Sigmoid colon (tissue), 7 donors: Measurements from ENCODE around the gene ZNF512B. TPM values are rescaled to one million over a fixed set of nuclear protein-coding genes. Genes with fewer than 3 reads are reported as not detected.

Experiments used
- DNase-seq: peaks from one replicate; pipeline ENCODE4 v3.0.0-alpha.2; 2019
- H3K27ac ChIP-seq, 4 donors: fragments of 200-600 bp; sonication (generic); one replicate each; pipeline ENCODE4 v1.5.1; 2016 to 2019; ENCODE audit warnings: mild to moderate bottlenecking in 1 of 4
- H3K27me3 ChIP-seq, 3 donors: fragments of 200-600 bp; sonication (generic); one replicate each; pipeline ENCODE4 v1.5.1; 2019; ENCODE audit warnings: mild to moderate bottlenecking in 1 of 3
- H3K36me3 ChIP-seq, 4 donors: fragments of 200-600 bp; sonication (generic); one replicate each; pipeline ENCODE4 v1.5.1; 2016 to 2019
- H3K4me1 ChIP-seq, 4 donors: fragments of 200-600 bp; sonication (generic); one replicate each; pipeline ENCODE4 v1.5.1; 2017 to 2019
- H3K4me3 ChIP-seq, 4 donors: fragments of 200-600 bp; sonication (generic); one replicate each; pipeline ENCODE4 v1.5.1; 2017 to 2019; ENCODE audit warnings: mild to moderate bottlenecking in 2 of 4, moderate library complexity in 1 of 4
- H3K9me3 ChIP-seq, 4 donors: fragments of 200-600 bp in 3 of 4; sonication (generic) in 3 of 4; one replicate each; pipeline versions ENCODE4 v1.5.1 to v1.6.1; 2013 to 2019
- EP300 ChIP-seq, 4 donors: sonication (generic); formaldehyde crosslinking; IDR thresholded peaks; one replicate each; pipeline ENCODE4 v1.6.1; 2017; ENCODE audit warnings: antibody characterized with exemption in 4 of 4
- POLR2A ChIP-seq, 2 donors: fragments of 450-650 bp; IDR thresholded peaks; one replicate each; pipeline ENCODE4 v1.6.1; 2016; ENCODE audit warnings: antibody characterized with exemption in 2 of 2, mild to moderate bottlenecking in 2 of 2, moderate library complexity in 2 of 2
- POLR2AphosphoS5 ChIP-seq, 4 donors: sonication (generic); formaldehyde crosslinking; IDR thresholded peaks; one replicate each; pipeline ENCODE4 v1.6.1; 2017; ENCODE audit warnings: antibody characterized with exemption in 4 of 4
- WGBS, 2 donors: extraction: QIAGEN DNeasy Blood & Tissue Kit; methylation state at CpG; one replicate each; pipeline ENCODE4 v1.1.7; 2013; 5-methylcytosine and 5-hydroxymethylcytosine counted together
- intact Hi-C: fragments of 100-400 bp; cut with DNase I; formaldehyde crosslinking; loops from one replicate; pipeline ENCODE4 v1.15.1; 2023
- polyA plus RNA-seq, 3 donors: library from polyadenylated mRNA; stranded (reverse); fragments of 200-250 nt; gene quantifications; one replicate each; pipeline ENCODE4 v1.2.3, GENCODE V29; 2013
- total RNA-seq, 4 donors: library from RNA; depleted of rRNA; stranded (reverse); fragments of >200 nt; gene quantifications; one replicate each; pipeline ENCODE4 v1.1.0, GENCODE V29; 2016
- TF ChIP-seq, protein P1 (sequence below), 4 experiments: fragments of 450-650 bp in 3 of 4; fragments of 200-600 bp in 1 of 4; IDR thresholded peaks; one replicate each; pipeline ENCODE4 v1.5.1; 2016 to 2019; ENCODE audit warnings: antibody characterized with exemption in 4 of 4, mild to moderate bottlenecking in 3 of 4, moderate library complexity in 2 of 4
- donor health status: healthy with polysubstance abuse.
- donor health status: Bipolar disorder and iron deficiency.
- donor health status: healthy.

ZNF512B gene
- total and polyA plus RNA-seq, 7 donors: 0.23 to 10.8 (median 5.5) TPM

DNA sequence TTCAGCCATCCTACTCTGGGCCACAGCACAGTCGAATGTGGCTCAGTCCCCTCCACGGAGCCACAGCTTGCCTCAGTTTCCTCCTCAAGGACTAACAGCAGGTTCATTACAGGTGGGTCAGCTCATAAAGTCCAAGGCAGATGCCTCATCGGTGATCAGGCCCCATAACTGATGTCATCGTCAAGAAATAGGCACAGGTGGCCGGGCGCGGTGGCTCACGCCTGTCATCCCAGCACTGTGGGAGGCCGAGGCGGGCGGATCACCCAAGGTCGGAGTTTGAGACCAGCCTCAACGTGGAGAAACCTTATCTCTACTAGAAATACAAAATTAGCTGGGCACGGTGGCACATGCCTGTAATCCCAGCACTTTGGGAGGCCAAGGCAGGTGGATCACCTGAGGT is 17.0 kb downstream of the ZNF512B start:
- TF ChIP-seq EP300 (IDR thresholded peaks at IDR 0.05) (no peak), POLR2AphosphoS5 (IDR thresholded peaks at IDR 0.05) (no peak), POLR2A (IDR thresholded peaks at IDR 0.05) (no peak)
- TF ChIP-seq, protein P1, sequence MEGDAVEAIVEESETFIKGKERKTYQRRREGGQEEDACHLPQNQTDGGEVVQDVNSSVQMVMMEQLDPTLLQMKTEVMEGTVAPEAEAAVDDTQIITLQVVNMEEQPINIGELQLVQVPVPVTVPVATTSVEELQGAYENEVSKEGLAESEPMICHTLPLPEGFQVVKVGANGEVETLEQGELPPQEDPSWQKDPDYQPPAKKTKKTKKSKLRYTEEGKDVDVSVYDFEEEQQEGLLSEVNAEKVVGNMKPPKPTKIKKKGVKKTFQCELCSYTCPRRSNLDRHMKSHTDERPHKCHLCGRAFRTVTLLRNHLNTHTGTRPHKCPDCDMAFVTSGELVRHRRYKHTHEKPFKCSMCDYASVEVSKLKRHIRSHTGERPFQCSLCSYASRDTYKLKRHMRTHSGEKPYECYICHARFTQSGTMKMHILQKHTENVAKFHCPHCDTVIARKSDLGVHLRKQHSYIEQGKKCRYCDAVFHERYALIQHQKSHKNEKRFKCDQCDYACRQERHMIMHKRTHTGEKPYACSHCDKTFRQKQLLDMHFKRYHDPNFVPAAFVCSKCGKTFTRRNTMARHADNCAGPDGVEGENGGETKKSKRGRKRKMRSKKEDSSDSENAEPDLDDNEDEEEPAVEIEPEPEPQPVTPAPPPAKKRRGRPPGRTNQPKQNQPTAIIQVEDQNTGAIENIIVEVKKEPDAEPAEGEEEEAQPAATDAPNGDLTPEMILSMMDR (IDR thresholded peaks at IDR 0.05): no peak
- WGBS, 2 donors: 52 to 82% methylated on average over 14 of the region's 14 CpGs
- intact Hi-C loops: no loop called here
- Histone ChIP-seq H3K27ac (peak overlapping the region; percentile 86 to 97 (median 89)), H3K36me3 (no peaks in the 10 kb centered on the region), H3K9me3 (no peaks in the 10 kb centered on the region), H3K27me3 (no peaks in the 10 kb centered on the region), H3K4me1 (peaks cover 0 to 90% (median 88%) of the 10 kb centered on the region in 4 donors), H3K4me3 (no peak overlapping the region)
- no peak for DNase-seq

DNA sequence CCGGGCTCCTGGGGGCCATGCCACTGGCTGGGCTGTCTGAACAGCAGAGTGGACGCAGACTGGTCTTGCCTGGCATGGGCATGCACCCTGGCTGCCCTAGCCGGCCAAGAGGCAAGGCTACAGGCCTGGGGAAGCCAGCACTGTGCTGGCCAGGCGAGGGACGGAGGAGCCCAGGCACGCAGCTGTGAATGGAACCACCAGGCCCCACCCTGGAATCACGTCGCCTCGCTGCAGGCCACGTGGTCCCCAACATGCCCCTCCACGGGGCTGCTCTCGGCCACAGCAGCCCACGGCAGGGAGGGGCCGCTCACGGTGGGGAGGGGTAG is 17.6 kb downstream of the ZNF512B start:
- H3K27me3 ChIP-seq: no peaks in the 10 kb centered on the region
- peak overlapping the region; percentile 86 to 97 (median 89) for H3K27ac ChIP-seq
- no peaks in the 10 kb centered on the region for H3K36me3 ChIP-seq
- intact Hi-C loops: no loop called here
- TF ChIP-seq, protein P1 (IDR thresholded peaks at IDR 0.05): no peak
- TF ChIP-seq POLR2A (IDR thresholded peaks at IDR 0.05) (no peak), POLR2AphosphoS5 (IDR thresholded peaks at IDR 0.05) (no peak), EP300 (IDR thresholded peaks at IDR 0.05) (no peak)
- H3K9me3 ChIP-seq: no peaks in the 10 kb centered on the region
- H3K4me1 ChIP-seq: peaks cover 0 to 90% (median 88%) of the 10 kb centered on the region in 4 donors
- H3K4me3 ChIP-seq: no peak overlapping the region
- 78 to 90% methylated on average over 15 of the region's 15 CpGs for WGBS, 2 donors
- DNase-seq: no peak

DNA sequence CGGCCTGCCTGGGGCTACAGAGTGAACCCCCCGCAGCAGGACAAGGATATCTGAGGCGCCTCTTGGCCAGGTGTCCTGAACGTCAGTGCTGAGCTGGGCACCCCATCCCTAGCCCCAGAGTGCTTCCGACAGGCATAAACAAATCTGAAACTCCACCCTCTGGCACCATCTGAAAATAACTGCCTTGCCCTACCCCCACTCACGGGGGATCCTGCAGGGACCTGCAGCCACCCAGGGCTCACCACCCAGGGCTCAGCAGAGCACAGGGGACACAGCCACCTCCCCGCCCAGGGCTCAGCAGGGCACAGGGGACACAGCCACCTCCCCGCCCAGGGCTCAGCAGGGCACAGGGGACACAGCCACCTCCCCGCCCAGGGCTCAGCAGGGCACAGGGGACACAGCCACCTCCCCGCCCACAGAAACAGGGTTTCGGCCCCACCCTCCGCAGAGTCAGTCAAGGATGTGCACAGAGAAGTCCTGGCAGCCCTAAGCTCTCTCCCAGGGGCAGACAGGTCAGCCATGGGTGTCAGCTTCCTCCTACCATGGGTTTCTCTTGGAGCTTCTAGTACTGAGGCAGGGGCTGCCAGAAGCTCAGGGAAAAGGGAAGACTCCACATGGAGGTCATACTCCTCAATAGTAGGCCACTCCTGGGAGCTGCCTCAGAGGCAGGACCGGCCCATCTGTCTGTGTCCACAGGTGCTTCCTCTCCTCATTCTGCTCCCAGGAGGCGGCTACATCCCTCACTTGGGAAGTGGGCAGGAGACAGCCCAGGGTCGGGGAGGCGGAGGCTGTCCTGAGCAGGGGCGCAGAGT is 18.1 kb downstream of the ZNF512B start:
- H3K4me3 ChIP-seq: peak overlapping the region in 1 of 4 donors; percentile 13
- H3K27ac ChIP-seq: peak overlapping the region; percentile 86 to 97 (median 89)
- peak in 1 of 4 donors; percentile 62 for TF ChIP-seq EP300 (IDR thresholded peaks at IDR 0.05)
- TF ChIP-seq, protein P1 (IDR thresholded peaks at IDR 0.05): no peak
- H3K36me3 ChIP-seq: peaks cover 0 to under 1% (median 0%) of the 10 kb centered on the region in 4 donors
- H3K4me1 ChIP-seq: peaks cover 0 to 87% (median 84%) of the 10 kb centered on the region in 4 donors
- no peak for DNase-seq
- H3K9me3 ChIP-seq: no peaks in the 10 kb centered on the region
- intact Hi-C loops: no loop called here
- H3K27me3 ChIP-seq: no peaks in the 10 kb centered on the region
- 47 to 69% methylated on average over 17 of the region's 17 CpGs for WGBS, 2 donors

DNA sequence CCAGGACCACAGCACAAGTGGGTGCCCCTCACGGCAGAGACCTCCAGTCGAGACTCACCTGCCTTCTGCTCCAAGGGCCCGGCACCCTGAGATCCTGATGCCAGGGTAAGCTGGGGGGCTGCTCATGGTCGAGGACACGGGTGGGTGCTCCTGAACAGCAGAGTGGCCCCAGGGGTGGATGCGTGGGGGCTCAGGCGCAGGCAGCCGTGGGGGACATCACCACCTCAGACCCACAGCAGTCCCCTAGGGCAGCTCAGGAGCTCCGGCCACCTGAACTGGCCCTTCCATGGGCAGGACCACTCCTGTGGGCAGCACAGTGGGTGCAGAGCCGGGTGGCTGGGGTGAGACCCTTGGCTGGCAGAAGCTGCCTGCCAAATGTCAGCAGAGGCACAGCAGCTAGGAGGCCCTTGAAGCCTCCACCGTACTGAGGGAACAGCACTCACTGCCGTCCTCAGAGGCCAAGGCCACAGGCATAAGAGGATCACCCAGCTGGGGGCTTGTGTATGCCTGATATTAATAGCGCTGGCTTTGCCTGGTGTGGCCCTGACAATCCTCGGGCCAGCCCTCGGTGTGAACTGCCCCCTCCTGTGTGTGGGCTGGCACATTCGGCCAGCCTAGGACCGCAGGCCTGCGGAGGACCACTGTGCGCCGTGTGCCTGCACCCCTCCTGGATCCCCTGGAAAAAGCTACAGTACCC is 18.9 kb downstream of the ZNF512B start:
- H3K27me3 ChIP-seq: no peaks in the 10 kb centered on the region

More for the DNA sequence above, 18.9 kb downstream of the ZNF512B start:
- H3K9me3 ChIP-seq: no peaks in the 10 kb centered on the region
- DNase-seq: no peak
- peaks cover 0 to 87% (median 84%) of the 10 kb centered on the region in 4 donors for H3K4me1 ChIP-seq
- H3K4me3 ChIP-seq: peak overlapping the region in 1 of 4 donors; percentile 13
- H3K36me3 ChIP-seq: peaks cover 0 to 8% (median 6%) of the 10 kb centered on the region in 4 donors
- peak in 1 of 4 donors; percentile 4 for TF ChIP-seq POLR2AphosphoS5 (IDR thresholded peaks at IDR 0.05)
- no peak for TF ChIP-seq EP300 (IDR thresholded peaks at IDR 0.05)
- intact Hi-C loops: no loop called here
- peak overlapping the region; percentile 86 to 97 (median 89) for H3K27ac ChIP-seq
- 78 to 85% methylated on average over 20 of the region's 20 CpGs for WGBS, 2 donors
